Breast epithelium (tissue), 3 donors: Measurements from ENCODE around the gene PKD2L1.

ENCODE experiments used
- CTCF ChIP-seq, 3 donors: fragments of 450-650 bp; IDR thresholded peaks; one replicate each; pipeline ENCODE4 v1.5.1; 2016 to 2017; ENCODE audit warnings: antibody characterized with exemption in 3 of 3, mild to moderate bottlenecking in 3 of 3, moderate library complexity in 3 of 3
- POLR2A ChIP-seq: fragments of 450-650 bp; IDR thresholded peaks from one replicate; pipeline ENCODE4 v1.6.1; 2016; ENCODE audit warnings: antibody characterized with exemption, mild to moderate bottlenecking, moderate library complexity

GRCh38 chr10:100328198-100328597 is 1.8 kb downstream of the PKD2L1 start:
- TF ChIP-seq POLR2A, result no peak
- TF ChIP-seq CTCF (IDR thresholded peaks at IDR 0.05), result no peak
